Stimulated activated CD4-positive, alpha-beta T cell treated with anti-CD3 and anti-CD28 coated beads, TNF-alpha, amount 100 ng/mL, for 1 hour (primary cell): ENCODE results near the gene STAP2.

ENCODE experiments used
- DNase-seq, 3 donors: peaks; one replicate each; pipeline ENCODE4 v3.0.0-alpha.2; 2020; ENCODE audit warnings: low read depth in 3 of 3, low spot score in 1 of 3

The STAP2 gene

GRCh38 chr19:4338441-4339355 lies at the start of gene STAP2:
STAP2 (minus strand) TSS chr19:4338827; CDS start chr19:4338753, 74 bp downstream.
- DNase-seq = no peak

- DNase-seq = no peak
These were observed 47.6 kb upstream of the STAP2 start for GRCh38 chr19:4386041-4386782.

GRCh38 chr19:4385291-4386040 lies 46.8 kb upstream of the STAP2 start:
- no peak for DNase-seq

GRCh38 chr19:4380254-4380727 lies 41.7 kb upstream of the STAP2 start:
- DNase-seq = peak in 1 of 3 donors; percentile 23

GRCh38 chr19:4379383-4380253 lies 41.0 kb upstream of the STAP2 start:
- DNase-seq = no peak

- no peak for DNase-seq
These were observed 40.3 kb upstream of the STAP2 start for GRCh38 chr19:4378886-4379285.

- no peak for DNase-seq
These were observed 38.6 kb upstream of the STAP2 start for GRCh38 chr19:4376991-4377781.

- DNase-seq = no peak
These were observed 38.0 kb upstream of the STAP2 start for GRCh38 chr19:4376671-4376990.

- DNase-seq = no peak
These were observed 37.5 kb upstream of the STAP2 start for GRCh38 chr19:4376028-4376670.

- no peak for DNase-seq
These were observed 36.8 kb upstream of the STAP2 start for GRCh38 chr19:4375164-4376027.

- no peak for DNase-seq
These were observed 36.0 kb upstream of the STAP2 start for GRCh38 chr19:4374498-4375163.

GRCh38 chr19:4373601-4374497 lies 35.2 kb upstream of the STAP2 start:
- DNase-seq = no peak

GRCh38 chr19:4373013-4373367 lies 34.4 kb upstream of the STAP2 start:
- DNase-seq = no peak

GRCh38 chr19:4372165-4373012 lies 33.8 kb upstream of the STAP2 start:
- no peak for DNase-seq

- DNase-seq = no peak
These were observed 32.9 kb upstream of the STAP2 start for GRCh38 chr19:4371247-4372164.
